NCI-H524 (cell line): ENCODE data around the gene SRRM4.

ENCODE experiments used
- DNase-seq, 2 experiments: peaks; one replicate each; lab custom pipeline; 2025; lab: John Stamatoyannopoulos, UW

SRRM4 gene

GRCh38 chr12:119169150-119169549 is 187.8 kb downstream of the SRRM4 start:
- DNase-seq = no peak

- DNase-seq = no peak
These were observed 189.9 kb downstream of the SRRM4 start for GRCh38 chr12:119171291-119171690.

GRCh38 chr12:119171691-119172425 is 190.5 kb downstream of the SRRM4 start:
- no peak for DNase-seq

GRCh38 chr12:119175081-119175480 is 193.7 kb downstream of the SRRM4 start:
- no peak for DNase-seq

GRCh38 chr12:119176267-119177055 is 195.1 kb downstream of the SRRM4 start:
- DNase-seq = no peak

GRCh38 chr12:119177056-119177325 is 195.7 kb downstream of the SRRM4 start:
- DNase-seq = no peak

- no peak for DNase-seq
These were observed 196.5 kb downstream of the SRRM4 start for GRCh38 chr12:119177724-119178380.

- DNase-seq = peak in 1 of 2 experiments; percentile 59
These were observed 197.4 kb downstream of the SRRM4 start, which contains the start of gene HSPB8 for GRCh38 chr12:119178544-119179334. HSPB8 (plus strand) TSS chr12:119178931; CDS start chr12:119179313, 382 bp downstream.

- DNase-seq = no peak
These were observed 198.1 kb downstream of the SRRM4 start for GRCh38 chr12:119179335-119180021.

- no peak for DNase-seq
These were observed 199.2 kb downstream of the SRRM4 start for GRCh38 chr12:119180380-119181040.

- no peak for DNase-seq
These were observed 199.9 kb downstream of the SRRM4 start for GRCh38 chr12:119181202-119181601.

GRCh38 chr12:119181944-119182343 is 200.6 kb downstream of the SRRM4 start:
- DNase-seq = peak in 1 of 2 experiments; percentile 10

- no peak for DNase-seq
These were observed 201.6 kb downstream of the SRRM4 start for GRCh38 chr12:119182701-119183493.

- DNase-seq = no peak
These were observed 202.8 kb downstream of the SRRM4 start for GRCh38 chr12:119183942-119184695.

- DNase-seq = no peak
These were observed 213.9 kb downstream of the SRRM4 start for GRCh38 chr12:119195256-119195655.

GRCh38 chr12:119198440-119198839 is 217.1 kb downstream of the SRRM4 start:
- no peak for DNase-seq

- DNase-seq = no peak
These were observed 219.3 kb downstream of the SRRM4 start for GRCh38 chr12:119200601-119201000.

- DNase-seq = no peak
These were observed 220.6 kb downstream of the SRRM4 start for GRCh38 chr12:119201789-119202543.

- no peak for DNase-seq
These were observed 221.2 kb downstream of the SRRM4 start for GRCh38 chr12:119202544-119202943.
